PFSK-1 (cell line): ENCODE data around the gene ISG15.

Source experiments
- POLR2AphosphoS5 ChIP-seq: IDR thresholded peaks from 2 replicates; pipeline ENCODE4 v1.6.1; 2012; ENCODE audit warnings: low read depth, mild to moderate bottlenecking, control low read depth, low read length, moderate library complexity
- REST ChIP-seq, 2 experiments: IDR thresholded peaks; 2 replicates each; pipeline versions ENCODE4 v1.6.1 to v1.8.0; 2011 to 2012; ENCODE audit warnings: low read depth in 2 of 2, low read length in 2 of 2, control low read depth in 1 of 2, inconsistent platforms in 1 of 2, mild to moderate bottlenecking in 1 of 2, moderate library complexity in 1 of 2; ENCODE audit not compliant: insufficient read depth in 1 of 2
- SIN3A ChIP-seq: IDR thresholded peaks from 2 replicates; pipeline ENCODE4 v1.6.1; 2012; ENCODE audit warnings: mild to moderate bottlenecking, low read length, moderate library complexity, borderline replicate concordance; ENCODE audit not compliant: insufficient read depth
- TAF1 ChIP-seq: IDR thresholded peaks from 2 replicates; pipeline ENCODE4 v1.6.1; 2012; ENCODE audit warnings: low read length, control low read depth, borderline replicate concordance; ENCODE audit not compliant: insufficient read depth

GRCh38 chr1:1040004-1040991 lies 27.0 kb downstream of the ISG15 start:
- TF ChIP-seq SIN3A (no peak), TAF1 (no peak), POLR2AphosphoS5 (no peak), REST (IDR thresholded peaks at IDR 0.05; ENCODE audit: insufficient read depth in 1 of 2, low read depth in 2 of 2, low read length in 2 of 2) (no peak)
